Activated T-helper 1 cell treated with anti-CD3 and anti-CD28 coated beads, Interleukin-2, amount 50 U/mL, for 16 hours (primary cell): Measurements from ENCODE around the gene SUGT1.

Source experiments
- DNase-seq, 2 donors: peaks; one replicate each; pipeline ENCODE4 v3.0.0-alpha.2; 2020; ENCODE audit warnings: low read depth in 1 of 2, low spot score in 1 of 2

The SUGT1 gene

DNA sequence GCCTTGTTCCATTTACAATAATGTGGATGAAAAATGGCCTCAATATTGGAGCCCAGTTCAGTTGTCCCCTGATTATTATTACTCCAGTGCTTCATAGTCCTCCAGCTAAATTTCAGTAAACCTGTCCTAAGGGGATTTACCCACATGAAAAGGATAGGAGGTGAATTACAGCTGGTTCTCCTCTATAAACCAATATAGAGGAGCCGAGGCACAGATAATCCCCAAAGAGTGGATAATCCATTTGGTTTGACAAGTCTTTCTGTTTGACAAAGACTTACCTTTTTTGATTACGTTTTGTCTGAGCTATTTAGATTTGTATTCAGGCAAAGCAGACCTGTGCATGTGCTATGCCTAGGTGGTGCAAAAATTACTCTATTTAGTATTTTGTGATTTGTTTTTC lies 84.3 kb downstream of the SUGT1 start:
- no peak for DNase-seq

DNA sequence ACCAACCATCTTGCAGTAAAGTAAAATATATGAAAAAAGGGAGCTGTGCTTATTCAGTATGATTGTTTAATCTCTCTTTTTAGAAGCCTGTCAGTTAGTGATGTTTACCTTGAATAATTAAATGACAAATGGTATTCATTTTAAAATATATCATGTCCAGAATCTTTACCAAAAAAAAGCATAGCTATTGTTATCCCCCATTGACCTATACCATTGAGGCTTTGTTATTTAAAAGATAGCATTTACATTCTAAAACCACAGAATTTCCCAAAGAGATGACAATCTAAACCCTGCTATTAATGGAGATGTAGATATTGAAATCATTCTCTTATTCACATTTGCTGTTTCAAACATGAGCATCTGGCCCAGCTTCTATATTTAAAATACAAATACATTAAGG lies 84.8 kb downstream of the SUGT1 start:
- no peak for DNase-seq

DNA sequence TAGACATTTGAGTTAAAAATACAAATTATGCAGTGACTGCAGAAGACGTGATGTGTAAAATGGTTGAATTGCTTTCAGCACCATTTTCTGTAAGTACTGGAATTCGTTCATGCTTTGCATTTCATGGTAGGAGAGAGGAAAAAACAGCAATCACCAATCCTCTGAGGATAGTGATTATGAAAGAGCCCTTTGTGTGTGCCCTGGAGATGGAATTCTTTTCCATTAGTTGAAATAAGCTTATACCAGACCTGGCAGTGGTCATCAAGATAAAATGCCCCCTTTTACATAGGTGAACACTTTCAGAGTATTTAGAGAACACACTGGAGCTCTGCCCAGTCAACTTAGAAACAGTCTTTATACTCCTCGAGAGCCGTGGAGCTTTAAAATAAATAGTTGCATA lies 85.3 kb downstream of the SUGT1 start:
- DNase-seq = no peak

DNA sequence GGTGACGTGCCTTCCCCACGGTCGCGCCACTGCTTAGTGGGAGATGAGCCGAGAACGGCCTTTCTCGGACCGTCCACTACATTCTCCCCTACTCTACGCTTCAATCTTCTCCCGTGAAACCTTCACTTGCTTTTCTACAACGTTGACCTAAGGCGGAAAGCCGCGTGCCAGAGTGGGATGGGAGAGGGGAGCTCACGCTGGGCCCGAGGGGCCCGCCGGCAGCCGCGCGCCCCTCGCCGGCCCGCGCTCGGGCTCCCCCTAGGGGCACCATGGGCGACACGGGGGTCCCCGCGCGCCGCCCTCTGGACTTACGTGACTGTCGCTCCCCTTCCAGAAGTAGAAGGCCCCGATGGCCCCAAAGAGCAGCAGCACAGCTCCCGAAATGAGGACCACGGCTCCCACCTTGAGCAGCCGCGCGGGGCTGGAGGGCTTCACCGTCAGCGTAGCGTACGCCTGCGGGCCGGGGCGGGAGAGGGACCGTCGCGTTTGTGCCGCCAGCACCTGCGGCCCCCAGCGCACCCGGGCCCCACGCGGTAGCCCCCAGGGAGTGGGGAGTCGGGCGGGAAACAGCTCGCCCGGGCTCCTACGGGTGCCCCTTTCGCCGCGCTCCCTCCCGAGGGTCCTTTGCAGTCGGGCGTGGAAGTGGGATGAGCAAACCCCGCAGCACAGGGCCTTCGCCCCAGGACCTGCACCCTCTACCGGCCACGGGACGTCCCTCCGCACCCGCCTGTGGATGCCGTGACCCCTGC lies 86.3 kb downstream of the SUGT1 start:
- DNase-seq = no peak

DNA sequence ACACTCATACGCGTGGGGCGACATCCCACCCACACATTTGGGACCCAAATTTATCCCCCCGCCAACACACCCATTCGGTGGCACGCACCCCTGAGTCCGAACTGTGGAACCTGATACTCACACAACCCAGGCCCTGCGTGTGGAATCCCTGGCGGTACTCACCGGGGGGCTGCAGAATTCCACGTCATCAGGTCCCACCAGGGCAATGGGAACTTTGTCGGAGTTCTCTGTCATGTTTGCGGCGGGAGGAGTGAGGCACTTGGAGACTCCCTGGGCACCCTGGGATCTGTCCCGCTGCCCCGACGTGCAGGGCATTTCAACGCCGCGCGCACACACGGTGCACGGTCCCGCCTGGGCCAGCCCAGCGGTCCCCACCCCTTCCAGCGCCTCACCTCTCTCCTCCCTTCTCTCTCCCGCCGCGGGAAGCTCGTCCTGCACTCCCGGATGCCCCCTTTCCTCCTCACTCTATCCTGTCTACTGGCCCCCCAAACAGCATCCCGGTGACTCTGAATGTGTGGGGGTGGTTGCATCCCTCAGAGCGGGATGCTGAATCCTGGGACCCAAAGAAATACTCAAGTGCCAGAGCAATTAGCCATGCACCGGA lies 86.9 kb downstream of the SUGT1 start, which contains the start of gene CNMD:
Gene CNMD (minus strand): TSS at position 353 of the 604 bp plus-strand sequence. CDS start 119 bp downstream, at position 234.
- DNase-seq = no peak

DNA sequence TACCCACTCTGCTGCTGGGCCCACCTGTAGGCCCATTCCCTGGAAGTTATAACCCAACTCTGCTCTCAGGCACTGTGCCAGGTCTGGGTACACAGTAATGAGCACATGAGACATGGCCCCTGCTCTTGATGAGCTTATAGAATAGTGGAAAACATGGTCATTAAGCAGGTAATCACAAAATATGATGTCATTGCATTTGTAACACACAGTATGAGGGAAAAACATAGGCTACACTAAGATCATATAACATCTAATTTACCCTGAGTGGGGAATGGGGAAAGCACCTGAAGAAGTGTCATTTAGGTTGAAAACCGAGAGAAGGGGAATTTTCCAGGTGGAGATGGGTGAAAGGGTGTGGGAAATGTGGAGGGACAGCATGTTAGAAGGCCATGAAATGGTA lies 90.9 kb downstream of the SUGT1 start:
- no peak for DNase-seq

DNA sequence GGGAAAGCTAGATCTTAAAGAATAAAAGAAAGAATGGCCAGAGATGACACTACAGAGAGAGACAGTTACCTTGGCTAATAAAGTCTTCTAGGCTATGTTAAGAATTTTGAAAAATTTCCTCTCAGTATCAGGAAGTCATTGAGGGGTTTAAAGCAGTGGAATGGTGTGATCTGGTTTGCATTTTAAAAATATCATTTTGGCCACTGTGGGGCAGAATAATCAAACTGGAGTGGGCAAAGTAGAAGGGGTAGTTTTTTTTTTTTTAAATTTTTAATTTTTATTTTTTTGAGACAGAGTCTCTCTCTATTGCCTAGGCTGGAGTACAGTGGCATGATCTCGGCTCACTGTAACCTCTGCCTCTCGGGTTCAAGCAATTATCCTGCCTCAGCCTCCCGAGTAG lies 91.4 kb downstream of the SUGT1 start:
- no peak for DNase-seq

DNA sequence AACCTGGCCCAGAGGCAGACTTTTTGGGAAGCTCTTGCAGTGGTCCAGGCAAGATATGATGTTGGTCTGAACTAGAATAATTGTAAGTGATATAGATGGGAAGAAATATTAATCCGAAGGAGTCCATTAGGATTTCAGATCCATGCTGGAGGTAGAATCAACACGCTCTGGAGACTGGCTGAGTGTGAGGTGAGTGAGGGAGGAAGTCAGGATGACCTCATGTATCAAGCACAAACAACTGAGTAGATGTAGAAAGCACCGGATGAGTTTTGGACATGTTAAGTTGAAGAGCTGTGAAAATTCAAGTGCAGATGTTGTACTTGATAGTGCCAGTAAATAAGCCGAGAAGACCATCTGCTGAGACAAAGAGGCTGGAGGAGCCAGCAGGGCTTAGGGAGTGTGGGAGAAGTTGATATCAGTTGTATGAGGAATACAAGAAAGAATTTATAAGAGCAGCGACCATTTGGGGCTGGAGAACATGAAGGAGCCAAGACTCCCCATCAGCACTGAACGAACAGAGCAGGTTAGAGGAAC lies 92.3 kb downstream of the SUGT1 start:
- no peak for DNase-seq

DNA sequence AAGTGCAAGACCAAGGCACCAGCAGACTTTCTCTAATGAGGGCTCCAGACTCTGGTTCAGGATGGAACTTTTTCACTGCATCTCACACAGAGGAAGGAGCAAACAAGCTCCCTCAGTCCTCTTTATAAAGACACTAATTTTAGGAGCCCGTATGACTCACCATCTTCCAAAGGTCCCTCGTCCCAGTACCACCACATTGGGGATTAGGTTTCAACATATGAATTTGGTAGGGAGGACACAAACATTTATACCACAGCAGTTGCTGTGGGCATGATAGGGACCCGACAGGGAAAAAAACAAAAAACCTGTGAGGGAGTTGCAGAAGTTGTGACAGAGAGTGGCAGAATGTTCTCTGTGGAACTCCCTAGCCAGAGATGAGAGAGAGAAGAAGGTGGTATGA lies 93.5 kb downstream of the SUGT1 start:
- no peak for DNase-seq

DNA sequence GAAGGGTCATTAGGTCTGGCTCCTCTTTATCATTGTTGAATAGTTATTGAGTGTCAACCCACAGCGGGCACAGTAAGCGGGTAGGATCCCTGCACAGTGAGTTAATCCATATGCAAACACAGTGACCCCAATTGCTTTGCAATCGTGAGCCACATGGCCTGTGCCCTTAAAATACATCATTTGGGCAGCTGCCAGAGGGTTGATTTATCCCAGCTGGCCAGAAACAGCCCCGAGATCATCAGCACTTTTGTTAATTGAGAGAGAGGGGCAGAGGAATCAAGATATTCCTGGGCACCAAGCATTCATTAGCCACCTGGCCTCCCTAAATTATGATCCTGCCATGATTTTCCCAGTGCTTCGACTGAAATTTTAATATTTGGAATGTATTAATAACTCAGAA lies 96.8 kb downstream of the SUGT1 start:
- no peak for DNase-seq
